HCT116 (cell line): ENCODE measurements around the gene RRM1. TPM values are rescaled to one million over a fixed set of nuclear protein-coding genes. Genes with fewer than 3 reads are reported as not detected.

ENCODE experiments used
- ATAC-seq: fragments of 200-7000 bp; cut with Tn5 transposase; 2 replicates; pipeline ENCODE4 v1.9.1; 2020; ENCODE audit warnings: mild to moderate bottlenecking, moderate library complexity
- BruUV-seq: library from RNA; stranded (reverse); fragments of 400-500 nt; replicated peaks from 2 replicates; lab custom pipeline; 2021; lab: Mats Ljungman, UMichigan
- CTCF ChIA-PET: fragments of 300-600 bp; sonication (Branson Sonifier 250); formaldehyde crosslinking; loops from one replicate; lab custom pipeline; 2021; ENCODE audit warnings: antibody characterized with exemption; lab: Charles Lee
- POLR2A ChIA-PET: fragments of 300-600, 350-600 bp; sonication (Branson Sonifier 250); formaldehyde crosslinking; loops from one replicate; lab custom pipeline; 2021; ENCODE audit warnings: antibody characterized with exemption; lab: Charles Lee
- RAD21 ChIA-PET, 2 experiments: fragments of 300-600 bp; sonication (Branson Sonifier 250); formaldehyde crosslinking; loops; one replicate each; lab custom pipeline; 2023; ENCODE audit warnings: low total read pairs in 2 of 2; ENCODE audit not compliant: uncharacterized antibody in 2 of 2, unreplicated experiment in 2 of 2, low non-redundant PET in 1 of 2; lab: Charles Lee
- DNase-seq: peaks from one replicate; pipeline ENCODE4 v3.0.0-alpha.2; 2010; ENCODE audit warnings: low read depth, low spot score
- H2AFZ ChIP-seq: fragments of 200-600 bp; shearing (Covaris generic), sonication (generic); 2 replicates; pipeline ENCODE4 v1.6.1; 2017; ENCODE audit warnings: low read depth, mixed run types, mixed read lengths, antibody characterized with exemption, low read length; ENCODE audit not compliant: poor library complexity, severe bottlenecking
- H3K27ac ChIP-seq: 2 replicates; pipeline ENCODE4 v1.5.1; 2012; ENCODE audit warnings: low read depth, low read length
- H3K27me3 ChIP-seq: fragments of 200-600 bp; sonication (generic); 2 replicates; pipeline ENCODE4 v1.6.1; 2016; ENCODE audit warnings: mixed run types, low read length, mixed read lengths; ENCODE audit not compliant: insufficient read depth
- H3K36me3 ChIP-seq, 2 experiments: fragments of 200-500 bp in 1 of 2; fragments of 200-600 bp in 1 of 2; sonication (Bioruptor generic) in 1 of 2; sonication (generic) in 1 of 2; 2 replicates each; pipeline versions ENCODE4 v1.5.1 to v1.6.1; 2014 to 2016; ENCODE audit warnings: low read length in 2 of 2, inconsistent platforms in 1 of 2, mixed read lengths in 1 of 2, mixed run types in 1 of 2; ENCODE audit not compliant: insufficient read depth in 2 of 2, control insufficient read depth in 1 of 2
- H3K4me1 ChIP-seq, 2 experiments: fragments of 200-600 bp in 1 of 2; sonication (generic) in 1 of 2; 2 replicates each; pipeline versions ENCODE4 v1.5.1 to v1.6.1; 2012 to 2017; ENCODE audit warnings: low read length in 2 of 2, inconsistent platforms in 1 of 2, mild to moderate bottlenecking in 1 of 2, mixed read lengths in 1 of 2, mixed run types in 1 of 2, moderate library complexity in 1 of 2; ENCODE audit not compliant: insufficient read depth in 2 of 2, control insufficient read depth in 1 of 2
- H3K4me2 ChIP-seq: fragments of 200-600 bp; sonication (generic); 2 replicates; pipeline ENCODE4 v1.6.1; 2017; ENCODE audit warnings: mixed run types, low read length, mixed read lengths
- H3K4me3 ChIP-seq, 2 experiments: fragments of 200-600 bp in 1 of 2; sonication (generic) in 1 of 2; replicated peaks in 1 of 2; 2 replicates each; pipeline ENCODE4 v1.5.1; 2011 to 2016; ENCODE audit warnings: low read length in 2 of 2, control low read depth in 1 of 2, low read depth in 1 of 2, mild to moderate bottlenecking in 1 of 2, mixed read lengths in 1 of 2, mixed run types in 1 of 2
- H3K79me2 ChIP-seq: fragments of 200-600 bp; sonication (generic); 2 replicates; pipeline ENCODE4 v1.6.1; 2017; ENCODE audit warnings: mild to moderate bottlenecking, mixed run types, low read length, moderate library complexity, mixed read lengths; ENCODE audit not compliant: insufficient read depth
- H3K9ac ChIP-seq: fragments of 200-600 bp; sonication (generic); 2 replicates; pipeline ENCODE4 v1.6.1; 2016; ENCODE audit warnings: low read length, mixed read lengths
- H3K9me2 ChIP-seq: fragments of 200-600 bp; sonication (generic), shearing (Covaris generic); 2 replicates; pipeline ENCODE4 v1.6.1; 2017; ENCODE audit warnings: mixed run types, mild to moderate bottlenecking, moderate library complexity; ENCODE audit not compliant: insufficient read depth
- H3K9me3 ChIP-seq, 2 experiments: fragments of 200-500 bp in 1 of 2; fragments of 200-600 bp in 1 of 2; sonication (Bioruptor generic) in 1 of 2; sonication (generic) in 1 of 2; 2 replicates each; pipeline ENCODE4 v1.6.1; 2014 to 2017; ENCODE audit warnings: low read length in 2 of 2, mixed read lengths in 2 of 2, inconsistent platforms in 1 of 2, low read depth in 1 of 2, mild to moderate bottlenecking in 1 of 2, mixed run types in 1 of 2, moderate library complexity in 1 of 2; ENCODE audit not compliant: control insufficient read depth in 1 of 2, insufficient read depth in 1 of 2
- H4K20me1 ChIP-seq: fragments of 200-600 bp; sonication (generic), shearing (Covaris generic); 2 replicates; pipeline ENCODE4 v1.6.1; 2017; ENCODE audit warnings: mixed run types, mild to moderate bottlenecking, moderate library complexity; ENCODE audit not compliant: insufficient read depth
- CBX3 ChIP-seq: IDR thresholded peaks from 2 replicates; pipeline ENCODE4 v1.6.1; 2012; ENCODE audit warnings: low read depth
- EGR1 ChIP-seq: IDR thresholded peaks from 2 replicates; pipeline ENCODE4 v1.6.1; 2012; ENCODE audit warnings: low read depth
- EZH2 ChIP-seq: fragments of 200-600 bp; sonication (generic); IDR thresholded peaks from 2 replicates; pipeline ENCODE4 v1.6.1; 2017; ENCODE audit warnings: antibody characterized with exemption, mixed run types
- EZH2phosphoT487 ChIP-seq: fragments of 200-600 bp; IDR thresholded peaks from 2 replicates; pipeline ENCODE4 v1.6.1; 2018; ENCODE audit warnings: antibody characterized with exemption, borderline replicate concordance
- JUND ChIP-seq: IDR thresholded peaks from 2 replicates; pipeline ENCODE4 v1.6.1; 2012
- MAX ChIP-seq: IDR thresholded peaks from 2 replicates; pipeline ENCODE4 v1.6.1; 2012
- RAD21 ChIP-seq: IDR thresholded peaks from 2 replicates; pipeline ENCODE4 v1.6.1; 2012; ENCODE audit warnings: low read depth, mild to moderate bottlenecking
- REST ChIP-seq: IDR thresholded peaks from 2 replicates; pipeline ENCODE4 v1.6.1; 2012; ENCODE audit warnings: low read depth
- SIN3A ChIP-seq: IDR thresholded peaks from 2 replicates; pipeline ENCODE4 v1.6.1; 2012; ENCODE audit warnings: low read depth
- SP1 ChIP-seq: IDR thresholded peaks from 2 replicates; pipeline ENCODE4 v1.6.1; 2012; ENCODE audit warnings: low read depth
- SRF ChIP-seq: IDR thresholded peaks from 2 replicates; pipeline ENCODE4 v1.6.1; 2012; ENCODE audit warnings: low read depth
- TCF7L2 ChIP-seq: IDR thresholded peaks from 2 replicates; pipeline ENCODE4 v1.7.0; 2011; ENCODE audit warnings: borderline replicate concordance, inconsistent platforms; ENCODE audit not compliant: insufficient read depth, insufficient read length; ENCODE audit errors: extremely low read depth
- ZFX ChIP-seq: fragments of 450-650 bp; IDR thresholded peaks from 2 replicates; pipeline ENCODE4 v1.6.1; 2017
- ZNF274 ChIP-seq: fragments of 200-500 bp; sonication (Bioruptor generic); IDR thresholded peaks from 2 replicates; pipeline ENCODE4 v1.6.1; 2014; ENCODE audit warnings: mild to moderate bottlenecking, low read depth, low read length, inconsistent platforms
- intact Hi-C: fragments of 100-400 bp; cut with micrococcal nuclease; formaldehyde crosslinking; loops from 2 replicates; pipeline ENCODE4 v1.10.0; 2022
- total RNA-seq: library from RNA; stranded (reverse); gene quantifications from one replicate; pipeline ENCODE4 v1.2.1, GENCODE V29; 2021; ENCODE audit not compliant: unreplicated experiment
- TF ChIP-seq, protein P1 (sequence below): IDR thresholded peaks from 2 replicates; pipeline ENCODE4 v1.6.1; 2011; ENCODE audit warnings: mild to moderate bottlenecking, low read length, moderate library complexity; ENCODE audit not compliant: insufficient replicate concordance; ENCODE audit errors: extremely low read depth
- TF ChIP-seq, protein P2 (sequence below): IDR thresholded peaks from 2 replicates; pipeline ENCODE4 v1.6.1; 2012
- TF ChIP-seq, protein P3 (sequence below), 3 experiments: fragments of 200-600 bp in 1 of 3; sonication (generic) in 1 of 3; IDR thresholded peaks in 2 of 3; conservative IDR thresholded peaks in 1 of 3; 2 replicates each; pipeline ENCODE4 v1.5.1; 2012 to 2017; ENCODE audit warnings: low read depth in 2 of 3, low read length in 2 of 3, antibody characterized with exemption in 1 of 3, borderline replicate concordance in 1 of 3, control low read depth in 1 of 3, mild to moderate bottlenecking in 1 of 3, mixed read lengths in 1 of 3, mixed run types in 1 of 3, moderate library complexity in 1 of 3; ENCODE audit not compliant: insufficient read depth in 1 of 3

Gene RRM1
- total RNA-seq, 1 experiment from 2014 or later = 134 TPM

- TF ChIP-seq, protein P1, sequence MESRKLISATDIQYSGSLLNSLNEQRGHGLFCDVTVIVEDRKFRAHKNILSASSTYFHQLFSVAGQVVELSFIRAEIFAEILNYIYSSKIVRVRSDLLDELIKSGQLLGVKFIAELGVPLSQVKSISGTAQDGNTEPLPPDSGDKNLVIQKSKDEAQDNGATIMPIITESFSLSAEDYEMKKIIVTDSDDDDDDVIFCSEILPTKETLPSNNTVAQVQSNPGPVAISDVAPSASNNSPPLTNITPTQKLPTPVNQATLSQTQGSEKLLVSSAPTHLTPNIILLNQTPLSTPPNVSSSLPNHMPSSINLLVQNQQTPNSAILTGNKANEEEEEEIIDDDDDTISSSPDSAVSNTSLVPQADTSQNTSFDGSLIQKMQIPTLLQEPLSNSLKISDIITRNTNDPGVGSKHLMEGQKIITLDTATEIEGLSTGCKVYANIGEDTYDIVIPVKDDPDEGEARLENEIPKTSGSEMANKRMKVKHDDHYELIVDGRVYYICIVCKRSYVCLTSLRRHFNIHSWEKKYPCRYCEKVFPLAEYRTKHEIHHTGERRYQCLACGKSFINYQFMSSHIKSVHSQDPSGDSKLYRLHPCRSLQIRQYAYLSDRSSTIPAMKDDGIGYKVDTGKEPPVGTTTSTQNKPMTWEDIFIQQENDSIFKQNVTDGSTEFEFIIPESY = no peak
- TF ChIP-seq, all 23 proteins: peak for 0
Measured at GRCh38 chr11:4102711-4103110, 8.1 kb downstream of the RRM1 start (continued).

GRCh38 chr11:4103269-4103668, 8.7 kb downstream of the RRM1 start:
- RAD21 ChIA-PET = no interaction called here
- CTCF ChIA-PET = no interaction called here
- H3K9me2 ChIP-seq = no peaks in the 10 kb centered on the region

More at GRCh38 chr11:4103269-4103668, 8.7 kb downstream of the RRM1 start:
- TF ChIP-seq SRF (no peak), EZH2phosphoT487 (no peak), ZFX (no peak), EGR1 (no peak), MAX (no peak), ZNF274 (no peak), RAD21 (no peak), REST (no peak), EZH2 (no peak), SP1 (no peak), SIN3A (no peak), TCF7L2 (no peak), CBX3 (no peak), JUND (no peak)
- TF ChIP-seq, protein P2, sequence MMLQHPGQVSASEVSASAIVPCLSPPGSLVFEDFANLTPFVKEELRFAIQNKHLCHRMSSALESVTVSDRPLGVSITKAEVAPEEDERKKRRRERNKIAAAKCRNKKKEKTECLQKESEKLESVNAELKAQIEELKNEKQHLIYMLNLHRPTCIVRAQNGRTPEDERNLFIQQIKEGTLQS = no peak
- TF ChIP-seq, protein P3, sequence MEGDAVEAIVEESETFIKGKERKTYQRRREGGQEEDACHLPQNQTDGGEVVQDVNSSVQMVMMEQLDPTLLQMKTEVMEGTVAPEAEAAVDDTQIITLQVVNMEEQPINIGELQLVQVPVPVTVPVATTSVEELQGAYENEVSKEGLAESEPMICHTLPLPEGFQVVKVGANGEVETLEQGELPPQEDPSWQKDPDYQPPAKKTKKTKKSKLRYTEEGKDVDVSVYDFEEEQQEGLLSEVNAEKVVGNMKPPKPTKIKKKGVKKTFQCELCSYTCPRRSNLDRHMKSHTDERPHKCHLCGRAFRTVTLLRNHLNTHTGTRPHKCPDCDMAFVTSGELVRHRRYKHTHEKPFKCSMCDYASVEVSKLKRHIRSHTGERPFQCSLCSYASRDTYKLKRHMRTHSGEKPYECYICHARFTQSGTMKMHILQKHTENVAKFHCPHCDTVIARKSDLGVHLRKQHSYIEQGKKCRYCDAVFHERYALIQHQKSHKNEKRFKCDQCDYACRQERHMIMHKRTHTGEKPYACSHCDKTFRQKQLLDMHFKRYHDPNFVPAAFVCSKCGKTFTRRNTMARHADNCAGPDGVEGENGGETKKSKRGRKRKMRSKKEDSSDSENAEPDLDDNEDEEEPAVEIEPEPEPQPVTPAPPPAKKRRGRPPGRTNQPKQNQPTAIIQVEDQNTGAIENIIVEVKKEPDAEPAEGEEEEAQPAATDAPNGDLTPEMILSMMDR (IDR thresholded peaks at IDR 0.05 in 2 of 3, conservative IDR thresholded peaks at IDR 0.05 in 1 of 3; ENCODE audit: borderline replicate concordance in 1 of 3, insufficient read depth in 1 of 3, low read depth in 2 of 3, low read length in 2 of 3) = no peak
- TF ChIP-seq, all 23 proteins: peak for 0
- ATAC-seq = no peak
- H4K20me1 ChIP-seq = no peaks in the 10 kb centered on the region; the same call in 1 of the 2 replicates
- no peaks in the 10 kb centered on the region for H3K27me3 ChIP-seq
- H3K4me2 ChIP-seq = no peak overlapping the region
- intact Hi-C loops = no loop called here
- no peak overlapping the region for H2AFZ ChIP-seq
- no peak overlapping the region for H3K9ac ChIP-seq
- no peak overlapping the region for H3K27ac ChIP-seq
- no peak overlapping the region for H3K4me3 ChIP-seq
- peaks cover 71% of the 10 kb centered on the region for H3K79me2 ChIP-seq
- no peak for DNase-seq
- peaks cover 18 to 31% of the 10 kb centered on the region in 2 experiments; a peak in 3 of 4 replicates for H3K36me3 ChIP-seq
- no TSS peak for BruUV-seq
- POLR2A ChIA-PET = no interaction called here
- H3K4me1 ChIP-seq = no peaks in the 10 kb centered on the region
- no peaks in the 10 kb centered on the region for H3K9me3 ChIP-seq
